Occipital lobe (tissue), 2 donors: Measurements from ENCODE around the gene CNST. TPM values are rescaled to one million over a fixed set of nuclear protein-coding genes. Genes with fewer than 3 reads are reported as not detected.
A peak's percentile ranks its signal among the peaks of the same experiment; 100 is the strongest.
"Not testable (repeated sequence)": the region's sequence is repeated elsewhere in the genome, so short reads cannot be mapped to it uniquely, and the experiment has no call there.

ENCODE experiments used
- DNase-seq: peaks from one replicate; lab custom pipeline; 2025; lab: John Stamatoyannopoulos, UW
- total RNA-seq: library from RNA; depleted of rRNA; stranded (reverse); fragments of >200 nt; gene quantifications from one replicate; pipeline ENCODE4 v1.2.3, GENCODE V29; 2014

The CNST gene
- total RNA-seq, 1 donor from 2014 or later, result 32.4 TPM

DNA sequence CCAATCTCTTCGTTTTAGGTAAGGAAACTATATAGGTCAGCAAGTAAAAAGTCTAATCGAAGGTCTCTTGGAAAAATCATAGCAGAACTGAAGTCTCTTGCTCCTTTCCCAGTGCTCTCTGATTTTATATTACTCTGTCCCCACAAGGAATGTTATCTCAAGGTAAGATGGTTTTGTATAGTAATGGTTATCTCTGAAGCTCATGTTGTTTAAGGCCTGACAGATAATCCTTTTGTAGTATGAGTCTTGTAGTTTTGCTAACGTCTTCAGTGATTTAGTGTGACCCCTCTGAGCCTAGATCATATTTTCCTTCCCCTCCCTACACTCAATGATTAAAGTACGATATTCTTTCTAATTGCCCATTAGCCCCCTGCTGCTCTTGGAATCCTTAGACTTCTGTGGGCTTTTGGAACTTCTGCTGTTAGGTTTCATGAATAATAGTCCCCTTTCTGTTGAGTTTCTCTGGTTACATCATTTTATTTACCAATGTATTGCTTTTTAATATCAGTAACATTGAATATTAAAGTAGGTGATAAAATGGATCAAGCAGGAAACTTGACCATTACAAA lies 52.1 kb downstream of the CNST start:
- DNase-seq, result no peak

DNA sequence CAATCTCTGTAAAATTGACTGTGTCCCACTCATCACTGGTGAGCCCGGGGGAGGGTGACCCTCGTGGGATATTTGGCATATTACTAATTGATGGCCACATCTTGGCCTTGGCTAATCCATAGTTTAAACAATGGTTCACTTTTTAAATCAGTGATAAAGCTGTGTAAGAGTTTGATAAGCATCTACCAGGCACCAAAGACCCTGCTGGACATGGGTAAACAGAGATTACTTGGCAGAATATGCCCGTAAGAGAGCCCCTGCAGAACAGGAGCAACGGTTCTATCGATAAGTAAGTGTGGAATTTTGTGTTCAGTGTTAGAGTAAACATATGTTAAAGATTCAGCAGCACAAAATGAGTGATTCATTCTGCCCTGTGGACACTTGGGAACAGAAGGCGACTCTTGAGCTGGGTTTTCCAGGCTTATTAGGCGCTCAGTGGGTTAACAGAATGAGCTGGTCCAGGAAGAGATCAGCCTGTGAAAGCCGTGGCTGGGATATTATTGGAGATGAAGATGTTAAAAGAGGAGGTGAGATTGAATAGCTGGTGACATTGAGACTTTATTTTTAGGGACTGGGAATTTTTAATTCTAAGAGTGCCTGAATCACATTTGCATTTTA lies 55.9 kb downstream of the CNST start:
- DNase-seq, result no peak

DNA sequence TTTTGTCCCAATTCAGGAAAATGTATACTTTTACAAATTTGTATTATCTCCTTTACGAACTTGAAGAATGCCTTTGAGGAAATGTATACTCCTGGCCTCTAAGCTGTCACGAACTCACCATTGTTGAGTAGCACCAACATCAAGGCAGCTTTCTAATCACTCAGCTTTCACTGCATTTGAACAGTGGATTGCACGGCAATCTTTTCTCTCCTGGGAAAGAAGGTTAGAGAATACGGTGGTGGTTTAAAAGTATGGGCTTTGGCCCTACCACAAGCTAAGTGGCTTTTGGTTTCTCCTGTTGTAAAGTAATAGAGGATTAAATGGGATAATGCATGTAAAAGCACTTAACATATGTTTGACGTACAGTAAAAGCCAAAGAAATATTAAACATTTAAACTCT lies 57.8 kb downstream of the CNST start:
- no peak for DNase-seq

DNA sequence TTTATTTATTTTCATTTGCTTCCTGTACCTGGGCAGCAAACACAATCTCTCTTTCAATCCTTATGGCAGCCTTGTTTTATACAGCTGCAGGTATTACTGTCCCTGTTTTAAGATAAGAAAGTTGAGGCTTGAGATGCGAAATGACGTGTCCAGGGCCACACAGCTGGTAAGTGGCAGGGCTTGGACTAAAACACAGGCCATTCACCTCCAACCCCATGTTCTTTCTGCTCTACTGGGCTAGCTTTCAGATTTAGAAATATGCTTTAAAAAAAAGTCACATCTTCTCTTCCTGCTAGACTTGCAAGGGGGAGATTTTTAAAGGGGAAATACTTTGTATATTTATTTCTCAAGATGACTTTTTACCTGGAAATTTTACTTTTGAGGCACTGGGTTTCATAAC lies 62.8 kb downstream of the CNST start:
- no peak for DNase-seq

DNA sequence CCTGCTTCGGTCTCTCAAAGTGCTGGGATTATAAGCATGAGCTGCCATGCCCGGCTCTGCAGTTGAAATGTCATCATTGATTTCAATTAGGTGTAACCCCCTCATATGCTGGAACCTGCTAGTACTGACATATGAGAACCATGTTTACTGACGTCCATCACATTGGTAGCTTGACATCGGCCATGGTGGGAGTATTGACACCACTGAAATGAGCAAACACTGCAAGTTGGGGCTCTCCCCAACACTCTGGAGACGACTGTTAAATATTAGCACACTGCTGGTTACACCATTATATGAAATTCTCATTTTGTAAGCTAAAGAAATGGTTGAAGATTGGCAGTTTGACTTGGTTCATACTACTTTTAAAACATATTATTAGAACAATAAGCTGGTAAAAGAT lies 63.7 kb downstream of the CNST start:
- DNase-seq, result no peak

DNA sequence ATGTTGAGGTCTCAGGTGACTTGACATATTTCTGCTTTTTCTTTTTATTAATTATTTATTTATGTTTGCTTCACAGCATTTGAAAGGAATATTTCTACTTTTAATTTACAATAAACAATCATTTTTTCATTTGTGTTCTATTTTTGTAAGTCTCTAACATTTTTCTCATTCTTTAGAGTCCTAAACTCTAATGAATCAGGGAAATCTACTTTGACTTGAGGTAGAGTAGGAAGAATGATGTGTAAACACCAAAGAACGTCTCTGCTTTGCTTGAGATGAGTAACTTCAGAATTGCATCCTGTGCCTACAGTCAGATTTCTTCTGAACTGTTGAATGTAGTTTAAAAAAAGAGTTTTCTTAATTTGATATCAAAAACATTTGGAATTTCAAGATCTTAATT lies 65.2 kb downstream of the CNST start:
- no peak for DNase-seq

DNA sequence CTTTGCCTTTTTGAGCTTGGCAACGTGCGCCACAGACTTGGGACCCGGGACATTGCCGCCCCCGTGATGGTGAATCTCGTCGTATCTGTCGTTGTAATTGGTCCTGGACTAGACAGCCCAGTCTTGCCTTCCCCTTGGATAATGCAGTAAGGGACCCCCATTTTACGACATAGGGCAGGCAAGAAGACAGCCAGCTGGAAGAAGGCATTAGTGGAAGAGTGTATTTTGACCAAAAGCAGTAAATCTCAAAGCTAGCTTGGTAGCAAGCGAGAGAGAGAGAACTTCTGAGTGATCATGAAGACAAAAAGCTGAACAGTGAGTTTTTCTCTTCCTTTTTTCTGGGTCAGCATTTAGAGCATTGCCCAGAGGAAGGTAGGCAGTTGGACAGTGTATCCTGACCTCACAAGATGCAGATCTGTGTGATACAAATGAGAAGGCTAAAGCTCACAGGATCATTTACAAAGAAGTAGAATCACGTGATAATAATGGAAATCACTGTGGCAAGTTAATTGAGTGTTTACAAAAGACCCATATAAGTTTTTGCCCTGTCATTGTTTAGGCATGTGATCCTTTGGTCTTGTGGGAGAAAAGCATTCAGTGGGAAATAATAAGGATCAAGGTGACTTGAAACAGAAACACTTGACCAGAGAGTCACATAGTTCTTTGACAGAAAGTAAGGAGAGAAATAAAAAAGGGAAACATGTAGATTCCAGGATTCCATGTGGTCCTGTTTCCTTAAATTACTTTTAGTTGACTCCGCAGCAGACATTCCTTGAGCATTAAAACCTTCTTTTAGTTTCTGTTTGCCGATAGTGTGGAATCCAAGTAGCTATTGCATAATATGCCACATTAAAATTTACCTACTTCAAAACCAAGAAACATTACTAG lies 66.3 kb downstream of the CNST start:
- DNase-seq, result no peak

DNA sequence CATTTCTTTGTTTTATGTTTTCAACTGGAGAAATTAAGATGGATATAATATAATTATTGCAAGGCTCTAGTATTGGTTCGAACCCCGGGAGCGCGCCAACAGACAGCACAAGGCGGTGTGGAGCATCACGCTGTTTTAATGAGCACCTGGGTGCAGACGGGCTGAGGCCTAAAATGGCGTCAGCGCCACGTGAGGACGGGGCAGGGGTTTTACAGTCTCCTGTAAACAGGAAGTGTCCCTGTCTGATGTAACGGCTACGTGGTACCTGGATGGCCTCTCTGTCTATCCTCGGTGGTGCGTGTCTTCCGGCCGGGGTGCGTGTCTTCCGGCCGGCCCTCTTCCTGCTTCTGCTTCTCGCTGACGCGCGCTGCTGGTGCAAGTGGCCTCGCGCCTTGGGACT lies 68.4 kb downstream of the CNST start:
- not testable (repeated sequence) for DNase-seq

DNA sequence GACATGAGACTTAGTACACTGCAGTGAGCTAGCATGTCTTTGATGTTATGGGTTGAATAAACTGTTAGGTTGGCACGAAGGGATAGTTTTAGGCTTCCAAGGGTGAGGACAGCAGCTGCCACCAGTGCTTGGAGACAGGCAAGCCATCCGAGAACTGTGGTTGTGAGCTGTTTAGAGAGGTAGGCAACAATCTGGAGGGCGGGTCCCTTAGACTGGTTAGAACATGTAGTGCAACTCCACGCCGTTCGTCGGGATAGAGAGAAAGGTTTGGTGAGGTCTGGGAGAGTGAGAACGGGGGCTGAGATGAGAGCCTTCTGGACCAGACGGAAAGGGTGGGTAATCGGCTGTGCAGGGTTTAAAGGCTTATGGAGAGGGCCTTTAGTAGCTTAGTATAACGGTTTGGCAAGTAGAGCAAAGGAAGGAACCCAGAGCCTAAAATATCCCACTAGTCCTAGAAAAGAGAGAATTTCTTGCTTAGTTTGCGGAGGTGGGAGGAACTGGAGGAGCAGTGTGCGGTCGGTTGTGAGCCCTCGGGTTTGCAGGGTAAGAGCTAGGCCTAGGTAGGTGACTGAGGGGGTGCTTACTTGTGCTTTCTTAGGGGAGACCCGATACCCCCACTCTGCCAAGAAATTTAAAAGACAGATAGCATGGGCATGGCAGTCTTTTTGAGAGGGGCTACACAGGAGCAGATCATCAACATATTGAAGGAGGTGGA lies 72.8 kb downstream of the CNST start:
- DNase-seq, result peak; percentile 8

DNA sequence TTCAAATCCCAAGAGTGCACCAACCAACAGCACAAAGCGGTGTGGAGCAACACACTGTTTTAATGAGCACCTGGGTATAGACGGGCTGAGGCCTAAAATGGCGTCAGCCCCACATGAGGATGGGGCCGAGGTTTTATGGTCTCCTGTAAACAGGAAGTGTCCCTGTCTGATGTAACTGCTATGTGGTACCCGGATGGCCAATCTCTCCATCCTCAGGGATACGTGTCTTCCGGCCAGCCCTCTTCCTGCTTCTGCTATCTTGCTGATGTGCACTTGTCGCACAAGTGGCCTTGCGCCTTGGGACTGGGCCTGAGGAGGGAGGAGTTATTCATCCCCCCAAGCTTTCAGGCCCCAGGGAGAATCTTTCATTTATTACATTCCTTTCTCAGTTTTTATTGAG lies 73.5 kb downstream of the CNST start:
- no peak for DNase-seq

DNA sequence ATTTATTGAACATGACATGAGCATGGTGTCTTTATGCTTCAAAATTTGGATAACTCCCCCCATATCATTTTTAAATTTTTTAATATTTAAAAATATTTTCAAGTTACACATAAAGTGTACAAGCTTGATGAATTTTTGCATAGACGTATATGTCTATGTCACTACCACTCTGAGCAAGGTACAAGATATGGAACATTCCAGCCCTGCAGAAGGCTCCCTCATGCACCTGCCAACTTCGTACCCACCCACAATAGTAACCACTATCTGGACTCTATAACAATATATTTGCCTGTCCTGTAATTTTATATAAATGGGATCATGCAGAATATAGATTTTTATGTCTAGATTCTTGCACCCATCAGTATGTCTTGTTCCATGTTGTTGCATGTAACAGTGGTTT lies 74.5 kb downstream of the CNST start:
- DNase-seq, result no peak

DNA sequence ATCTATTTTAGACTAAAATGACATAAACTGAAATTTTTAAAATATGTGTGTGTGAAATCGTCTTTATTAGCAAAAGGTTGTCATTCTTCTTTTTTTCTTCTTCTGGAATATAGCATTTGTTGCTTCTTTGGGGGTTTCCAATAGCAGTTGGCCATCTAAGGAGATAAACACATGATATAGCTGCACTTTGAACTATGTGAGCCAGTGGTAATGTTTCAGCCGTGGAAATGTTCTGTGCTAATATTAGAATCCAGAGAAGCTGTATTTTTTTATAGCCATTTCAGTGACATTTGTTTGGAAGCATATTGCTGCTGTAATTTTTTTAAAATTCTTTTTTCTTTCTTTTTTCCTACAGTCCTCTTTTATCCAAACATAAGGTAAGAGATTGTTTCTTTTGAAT lies 75.1 kb downstream of the CNST start:
- DNase-seq, result no peak

DNA sequence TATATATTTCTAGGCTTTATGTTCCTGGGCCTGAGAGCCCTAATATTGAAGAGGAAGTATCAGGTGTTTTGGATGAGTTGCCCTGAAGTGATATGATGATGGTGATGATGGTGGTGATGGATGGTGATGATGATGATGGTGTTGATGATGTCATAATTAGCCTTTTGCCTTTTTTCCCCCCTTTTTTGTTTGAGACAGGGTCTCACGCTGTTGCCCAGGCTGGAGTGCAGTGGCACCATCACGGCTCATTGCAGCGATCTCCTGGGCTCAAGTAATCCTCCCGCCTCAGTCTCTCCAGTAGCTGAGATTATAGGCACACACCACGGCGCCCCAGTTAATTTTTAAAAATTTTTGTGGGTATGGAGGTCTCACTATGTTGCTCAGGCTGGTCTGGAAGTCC lies 76.5 kb downstream of the CNST start:
- no peak for DNase-seq

DNA sequence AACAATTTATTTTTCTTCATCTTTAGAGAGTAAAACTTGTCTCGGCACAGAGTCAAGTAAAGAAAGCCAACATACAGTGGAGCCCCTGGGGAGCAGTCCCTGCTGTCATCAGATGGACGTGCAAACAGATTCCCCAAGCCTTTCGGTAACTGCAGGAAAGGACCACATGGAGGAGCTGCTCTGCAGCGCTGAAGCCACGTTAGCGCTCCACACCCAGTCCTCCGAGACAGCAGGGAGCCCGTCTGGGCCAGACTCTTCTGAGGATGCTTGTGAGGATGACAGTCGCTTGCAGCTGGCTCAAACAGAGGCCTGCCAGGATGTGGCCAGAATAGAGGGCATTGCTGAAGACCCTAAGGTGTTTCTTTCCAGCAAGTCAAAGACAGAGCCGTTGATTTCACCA lies 80.9 kb downstream of the CNST start:
- DNase-seq, result peak; percentile 52

DNA sequence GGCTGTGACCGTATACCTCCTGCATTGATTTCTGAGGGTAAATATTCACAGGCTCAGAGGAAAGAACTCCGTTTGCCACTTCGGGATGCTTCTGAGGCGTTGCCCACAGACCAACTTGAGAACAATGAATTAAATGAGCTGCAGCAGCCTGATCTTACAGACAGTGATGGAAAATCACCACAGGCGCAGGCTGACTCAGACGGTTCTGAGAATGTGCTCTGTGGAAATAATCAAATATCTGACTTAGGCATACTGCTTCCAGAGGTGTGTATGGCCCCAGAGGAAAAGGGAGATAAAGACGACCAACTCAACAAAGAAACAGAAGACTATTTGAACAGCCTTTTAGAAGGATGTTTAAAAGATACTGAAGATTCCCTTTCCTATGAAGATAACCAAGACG lies 81.3 kb downstream of the CNST start:
- peak; percentile 34 for DNase-seq

DNA sequence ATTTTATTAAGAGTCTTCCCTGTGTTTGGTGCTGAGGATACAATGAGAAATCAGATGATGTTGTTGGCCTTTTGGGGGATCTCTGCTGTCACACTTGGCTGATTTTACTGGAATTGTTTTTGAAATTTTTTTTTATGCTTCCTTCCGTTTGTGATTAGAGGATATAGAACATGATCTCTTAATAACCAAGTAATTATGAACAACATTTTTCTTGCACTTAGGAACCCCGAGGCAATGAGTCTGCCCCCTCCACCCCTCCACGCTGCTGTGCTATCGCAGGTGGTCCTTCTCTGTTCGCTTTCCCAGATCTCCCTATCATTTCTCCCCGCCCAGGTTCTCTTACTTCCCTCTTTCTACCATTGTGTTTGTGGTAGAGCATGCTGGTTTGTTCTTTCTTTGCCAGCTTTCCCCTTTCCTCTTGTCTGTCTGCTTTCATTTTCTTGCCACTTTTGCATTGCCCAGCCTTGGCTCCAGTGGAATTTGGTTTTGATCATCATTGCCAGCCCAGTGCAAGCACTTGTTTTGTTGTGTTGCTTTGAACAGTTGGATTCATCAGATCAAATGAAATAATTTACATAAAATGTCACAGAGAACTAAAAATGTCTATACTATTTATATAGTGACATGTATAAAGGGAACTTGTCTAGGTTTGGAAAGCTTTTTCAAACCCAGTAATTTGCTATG lies 84.9 kb downstream of the CNST start:
- DNase-seq, result no peak

DNA sequence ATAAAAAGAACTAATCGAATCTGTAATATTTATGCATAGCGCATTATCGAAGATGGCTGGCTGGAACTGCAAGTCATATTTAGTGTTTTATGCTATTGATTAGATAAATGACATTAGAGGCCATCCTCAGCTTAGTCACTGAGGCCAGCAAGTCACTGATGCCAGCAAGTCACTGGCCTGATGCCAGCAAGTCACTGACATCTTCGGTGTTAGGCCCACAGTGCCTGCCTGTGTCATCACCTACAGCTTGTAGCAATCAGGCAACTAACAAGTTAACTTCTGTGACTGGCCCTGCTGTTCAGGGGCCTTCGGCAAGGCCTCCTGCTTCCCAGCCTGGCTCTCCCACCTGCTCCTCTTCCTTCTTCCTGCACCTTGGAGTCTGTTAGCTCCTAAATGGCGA lies 92.3 kb downstream of the CNST start:
- no peak for DNase-seq

DNA sequence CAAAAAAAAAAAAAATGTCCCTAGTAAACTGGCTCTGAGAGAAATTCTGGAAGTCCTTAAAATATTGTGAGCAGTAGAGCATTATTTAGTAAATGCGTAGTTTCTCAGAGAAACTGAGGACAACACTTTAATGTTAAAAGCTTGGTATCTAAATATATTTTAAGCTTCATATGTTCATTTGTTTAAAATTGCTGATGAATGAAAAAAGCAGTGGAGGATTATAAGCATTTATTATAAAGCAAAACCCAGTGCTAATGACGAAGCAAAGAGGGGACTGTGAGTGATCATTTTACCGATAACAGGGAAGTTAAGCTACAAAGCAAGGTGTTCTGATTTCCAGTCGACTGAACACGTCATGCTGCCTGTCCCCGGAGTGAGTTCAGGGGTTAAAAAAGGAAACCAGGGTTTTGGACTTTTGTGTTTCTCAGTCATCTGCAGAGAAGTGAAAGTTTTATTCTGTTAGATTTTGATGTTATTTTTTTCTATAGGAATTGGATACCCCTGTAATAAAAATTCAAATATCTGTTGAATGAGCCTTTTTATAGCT lies 93.4 kb downstream of the CNST start:
- no peak for DNase-seq

DNA sequence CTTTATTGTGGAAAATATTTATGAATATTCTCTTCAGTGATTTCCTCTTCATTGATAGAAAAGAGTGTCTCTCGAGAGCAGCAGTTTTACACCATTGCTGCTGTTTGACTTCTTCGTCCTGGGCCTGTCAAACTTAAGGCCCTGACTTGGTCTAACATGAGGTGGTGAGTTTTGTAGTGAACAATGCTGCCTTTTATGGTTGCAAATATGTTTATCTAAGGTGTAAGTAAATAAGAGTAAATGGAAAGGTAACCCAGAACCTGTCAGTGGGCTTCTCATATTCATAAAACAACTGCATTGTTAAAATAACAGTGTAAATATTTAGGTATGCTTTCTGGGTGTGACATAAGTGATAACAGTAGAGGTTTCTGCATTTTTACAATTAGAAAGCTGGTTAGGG lies 95.2 kb downstream of the CNST start:
- no peak for DNase-seq

DNA sequence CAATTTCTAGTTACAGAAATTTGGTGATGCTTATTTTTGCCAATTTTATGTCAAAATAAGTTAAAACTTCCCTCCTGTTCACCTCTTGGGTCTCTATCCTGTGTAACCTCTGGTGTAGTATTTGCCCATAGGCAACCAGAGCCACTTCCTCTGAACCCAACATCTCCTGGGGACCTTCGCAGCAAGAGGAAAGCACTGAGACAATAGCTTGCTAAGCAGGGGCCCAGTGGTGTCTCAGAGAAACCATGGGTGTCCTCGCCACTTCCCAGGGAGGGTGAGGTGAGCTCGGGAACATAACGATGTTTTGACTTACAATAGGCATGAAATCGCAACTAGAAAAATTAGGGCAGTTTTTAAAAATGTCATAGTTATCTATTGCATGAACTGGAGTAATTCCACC lies 101.5 kb downstream of the CNST start:
- no peak for DNase-seq

DNA sequence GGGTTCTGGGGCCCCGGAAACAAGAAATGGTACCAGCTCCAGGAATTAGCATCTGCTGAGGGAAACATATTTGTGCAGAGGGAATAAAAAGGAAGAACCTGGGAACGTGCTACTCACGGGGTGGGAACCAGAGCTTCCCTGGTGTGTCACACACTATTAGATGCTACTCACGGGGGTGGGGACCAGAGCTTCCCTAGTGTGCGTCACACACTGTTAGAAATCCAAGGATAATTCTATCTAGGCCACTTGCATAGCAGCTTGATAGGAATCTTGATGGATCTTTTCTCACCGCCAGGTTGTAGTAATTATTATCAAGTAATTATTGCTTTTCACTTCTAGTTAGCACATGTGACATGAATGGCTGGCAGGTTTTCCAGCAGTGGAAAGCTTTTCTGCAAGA lies 103.4 kb downstream of the CNST start:
- no peak for DNase-seq
